Stimulated activated CD4-positive, alpha-beta T cell treated with anti-CD3 and anti-CD28 coated beads, Interleukin-4, amount 100 ng/mL, for 4 hours (primary cell): ENCODE results near the gene CBARP.

ENCODE experiments used
- DNase-seq, 2 experiments: peaks; one replicate each; pipeline ENCODE4 v3.0.0-alpha.2; 2020

Gene CBARP

DNA sequence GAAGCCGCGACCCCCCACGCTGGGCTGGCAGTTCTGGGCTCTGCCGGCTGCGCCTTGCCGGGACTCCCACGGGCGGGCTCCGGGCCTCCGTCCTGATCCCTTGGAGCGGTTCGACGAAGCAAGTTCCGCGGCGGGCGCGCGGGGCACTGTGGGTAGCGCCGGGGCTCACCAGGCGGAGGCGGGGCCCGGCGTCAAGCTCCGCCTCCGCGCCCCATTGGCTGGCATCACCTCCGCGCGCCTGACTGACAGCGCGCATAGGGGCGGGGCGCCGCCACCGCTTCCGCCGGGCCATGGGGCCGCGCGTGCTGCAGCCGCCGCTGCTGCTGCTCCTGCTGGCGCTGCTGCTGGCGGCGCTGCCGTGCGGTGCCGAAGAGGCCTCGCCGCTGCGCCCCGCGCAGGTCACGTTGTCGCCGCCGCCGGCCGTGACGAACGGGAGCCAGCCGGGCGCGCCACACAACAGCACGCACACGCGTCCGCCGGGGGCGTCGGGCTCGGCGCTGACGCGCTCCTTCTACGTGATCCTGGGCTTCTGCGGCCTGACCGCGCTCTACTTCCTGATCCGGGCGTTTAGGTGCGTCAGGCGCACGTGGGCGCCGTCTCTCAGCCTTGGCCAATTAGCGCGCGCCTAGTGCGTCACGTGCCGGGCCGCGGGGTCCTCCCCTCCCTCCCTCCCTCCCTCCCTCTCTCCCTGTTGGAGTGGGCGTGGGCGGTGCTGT is 37.6 kb upstream of the CBARP start, which contains the start of gene FAM174C:
Gene FAM174C (plus strand): TSS at position 271 of the 716 bp plus-strand sequence. CDS start 20 bp downstream, at position 291.
- DNase-seq, result peak; percentile 97 to 98

GRCh38 chr19:1274852-1275259 is 37.1 kb upstream of the CBARP start:
- DNase-seq, result no peak

DNA sequence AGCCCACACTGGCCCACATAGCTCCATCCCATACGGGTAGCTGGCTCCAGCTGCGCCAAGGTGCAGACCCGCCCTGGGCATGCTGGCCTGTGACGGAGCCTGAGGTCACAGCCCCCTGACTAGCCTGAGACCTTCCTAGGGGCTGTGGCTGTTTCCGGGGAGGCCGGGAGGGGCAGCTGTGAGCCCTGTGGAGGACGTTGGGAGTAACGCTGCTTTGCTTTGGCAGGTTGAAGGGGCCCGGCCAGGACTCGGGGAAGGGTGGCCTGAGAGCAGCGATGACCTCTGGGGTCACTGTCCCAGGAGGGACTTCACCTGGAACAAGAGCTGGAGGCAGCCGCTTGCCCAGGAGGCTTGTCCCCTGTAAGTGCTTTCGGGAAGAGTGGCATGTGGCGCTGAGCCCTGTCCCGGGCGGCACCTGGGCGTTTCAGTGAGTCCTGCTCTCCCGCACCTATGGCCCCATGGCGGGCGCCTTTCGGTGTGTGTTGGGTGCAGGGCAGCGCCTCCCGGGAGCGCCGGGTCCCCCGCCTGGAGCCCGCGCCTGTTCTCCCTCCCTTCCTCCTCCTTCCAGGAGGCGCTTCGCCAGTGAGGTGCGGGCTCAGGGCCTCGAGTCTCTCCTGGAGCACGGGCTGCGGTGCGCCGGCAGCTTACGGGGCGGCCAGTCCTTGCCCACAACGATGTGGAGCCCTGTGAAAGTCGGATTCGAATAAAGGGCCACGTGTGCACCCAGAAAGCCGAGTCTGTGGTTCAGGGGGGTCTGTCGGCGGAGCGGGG is 36.5 kb upstream of the CBARP start:
- DNase-seq, result no peak

DNA sequence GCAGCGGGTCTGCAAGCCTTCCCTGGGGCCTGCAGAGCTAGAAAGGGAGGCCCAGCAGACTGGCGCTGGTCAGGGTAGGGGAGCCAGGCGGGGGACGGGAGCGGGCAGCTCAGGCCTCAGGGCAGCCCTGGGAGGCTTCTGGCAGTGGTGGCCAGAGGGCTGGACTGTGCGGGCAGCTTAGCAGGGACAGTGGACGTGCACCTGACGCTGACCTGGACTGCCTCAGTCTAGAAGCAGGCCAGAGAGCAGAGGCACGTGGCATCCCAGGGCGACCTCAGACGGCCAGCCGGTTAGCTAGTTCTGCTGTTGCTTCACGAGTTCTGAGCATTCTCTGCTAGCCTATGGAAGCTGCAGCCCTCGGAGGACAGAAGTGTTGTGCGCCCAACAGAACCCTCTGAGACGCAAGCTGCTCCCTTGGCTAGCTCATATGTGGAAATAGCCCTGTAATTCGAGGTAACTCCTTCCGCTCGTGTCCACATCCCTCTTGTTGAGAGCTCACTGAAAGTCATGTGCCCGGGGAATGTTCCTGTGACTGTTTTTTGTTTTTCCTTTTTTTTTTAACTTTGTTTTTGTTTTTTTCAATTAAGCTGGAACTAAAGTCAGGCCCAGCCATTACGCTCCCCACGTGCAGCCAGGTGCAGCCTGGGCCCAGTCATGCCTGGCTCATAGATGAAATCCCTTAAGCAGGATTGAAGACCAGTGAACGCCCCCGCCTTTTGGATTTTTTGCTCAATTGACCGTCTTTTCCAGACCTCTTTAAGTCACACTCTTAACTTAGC is 35.6 kb upstream of the CBARP start:
- no peak for DNase-seq

DNA sequence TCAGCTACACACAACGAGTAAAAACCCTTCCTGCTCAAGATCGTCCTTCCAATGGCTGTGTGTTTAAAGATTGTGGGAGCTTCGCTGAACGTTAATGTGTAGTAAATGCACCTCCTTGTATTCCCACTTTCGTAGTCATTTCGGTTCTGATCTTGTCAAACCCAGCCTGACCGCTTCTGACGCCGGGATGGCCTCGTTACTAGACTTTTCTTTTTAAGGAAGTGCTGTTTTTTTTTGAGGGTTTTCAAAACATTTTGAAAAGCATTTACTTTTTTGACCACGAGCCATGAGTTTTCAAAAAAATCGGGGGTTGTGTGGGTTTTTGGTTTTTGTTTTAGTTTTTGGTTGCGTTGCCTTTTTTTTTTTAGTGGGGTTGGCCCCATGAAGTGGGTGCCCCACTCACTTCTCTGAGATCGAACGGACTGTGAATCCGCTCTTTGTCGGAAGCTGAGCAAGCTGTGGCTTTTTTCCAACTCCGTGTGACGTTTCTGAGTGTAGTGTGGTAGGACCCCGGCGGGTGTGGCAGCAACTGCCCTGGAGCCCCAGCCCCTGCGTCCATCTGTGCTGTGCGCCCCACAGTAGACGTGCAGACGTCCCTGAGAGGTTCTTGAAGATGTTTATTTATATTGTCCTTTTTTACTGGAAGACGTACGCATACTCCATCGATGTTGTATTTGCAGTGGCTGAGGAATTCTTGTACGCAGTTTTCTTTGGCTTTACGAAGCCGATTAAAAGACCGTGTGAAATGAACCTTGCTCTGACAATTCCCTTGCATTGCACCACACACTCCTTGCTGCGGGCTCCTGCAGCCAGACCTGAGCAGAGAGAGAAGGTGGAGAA is 34.8 kb upstream of the CBARP start:
- DNase-seq, result no peak

DNA sequence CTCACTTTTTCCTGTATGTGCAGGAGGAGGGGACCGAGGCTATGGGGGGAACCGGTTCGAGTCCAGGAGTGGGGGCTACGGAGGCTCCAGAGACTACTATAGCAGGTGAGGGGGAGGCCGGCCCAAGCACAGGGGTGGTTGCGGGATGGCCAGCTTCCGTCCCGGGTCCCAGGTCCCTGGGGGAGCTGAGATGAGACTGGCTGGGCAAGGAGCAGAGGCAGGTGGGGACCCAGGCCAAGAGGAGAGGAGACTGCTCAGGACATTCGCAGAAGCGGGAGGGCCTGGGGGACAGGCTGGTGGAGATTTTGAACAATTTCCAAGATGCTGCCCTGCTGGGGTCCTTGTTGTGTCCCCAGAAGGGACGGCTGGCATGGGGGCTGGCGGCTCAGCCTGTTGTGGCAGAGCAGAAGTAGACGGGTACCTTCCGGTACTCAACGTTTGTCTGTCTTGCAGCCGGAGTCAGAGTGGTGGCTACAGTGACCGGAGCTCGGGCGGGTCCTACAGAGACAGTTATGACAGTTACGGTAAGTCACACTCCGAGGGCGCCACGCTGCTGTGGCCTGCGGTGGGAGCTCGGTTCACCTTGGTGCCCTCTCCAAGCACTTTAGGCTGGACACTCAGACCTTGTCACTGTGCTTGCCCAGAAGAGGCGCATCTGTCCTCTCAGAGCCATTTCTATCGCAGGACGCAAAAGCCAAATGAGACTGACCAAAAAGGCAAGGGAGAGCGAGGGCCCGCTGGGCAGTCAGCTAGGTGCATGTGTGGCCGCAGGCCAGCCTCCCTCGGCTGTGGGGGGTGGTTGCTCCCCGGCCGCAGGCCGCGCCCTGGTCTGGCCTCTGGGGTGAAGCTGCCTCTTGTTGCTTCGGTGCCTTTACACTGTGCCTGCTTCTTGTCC is 34.0 kb upstream of the CBARP start:
- DNase-seq, result no peak

- no peak for DNase-seq
These were observed 33.2 kb upstream of the CBARP start for GRCh38 chr19:1270854-1271527.

DNA sequence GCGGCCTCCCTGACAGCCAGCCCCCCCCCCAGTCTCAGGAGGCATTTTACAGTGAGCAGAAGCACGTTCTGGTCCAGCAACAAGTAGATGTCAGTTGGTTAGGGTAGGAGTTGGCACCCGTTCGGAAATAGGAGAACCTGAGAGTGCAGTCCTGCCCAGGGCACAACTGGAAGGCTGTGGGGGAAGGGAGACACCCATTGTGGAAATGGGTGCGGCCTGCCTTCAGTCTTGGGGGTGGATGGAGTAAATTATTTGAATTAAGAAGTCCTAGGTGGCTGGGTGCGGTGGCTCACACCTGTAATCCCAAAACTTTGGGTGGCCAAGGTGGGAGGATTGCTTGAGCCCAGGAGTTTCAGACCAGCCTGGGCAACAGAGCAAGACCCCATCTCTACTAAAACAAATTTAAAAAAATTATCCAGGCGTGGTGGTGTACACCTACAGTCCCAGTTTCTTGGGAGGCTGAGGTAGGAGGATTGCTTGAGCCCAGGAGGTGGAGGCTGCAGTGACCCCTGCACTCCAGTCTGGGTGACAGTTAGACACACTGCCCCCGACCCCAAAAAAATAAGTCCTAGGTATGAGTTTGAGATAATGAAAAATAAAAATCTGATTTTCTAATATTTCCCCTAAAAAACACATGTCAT is 32.5 kb upstream of the CBARP start:
- DNase-seq, result no peak

DNA sequence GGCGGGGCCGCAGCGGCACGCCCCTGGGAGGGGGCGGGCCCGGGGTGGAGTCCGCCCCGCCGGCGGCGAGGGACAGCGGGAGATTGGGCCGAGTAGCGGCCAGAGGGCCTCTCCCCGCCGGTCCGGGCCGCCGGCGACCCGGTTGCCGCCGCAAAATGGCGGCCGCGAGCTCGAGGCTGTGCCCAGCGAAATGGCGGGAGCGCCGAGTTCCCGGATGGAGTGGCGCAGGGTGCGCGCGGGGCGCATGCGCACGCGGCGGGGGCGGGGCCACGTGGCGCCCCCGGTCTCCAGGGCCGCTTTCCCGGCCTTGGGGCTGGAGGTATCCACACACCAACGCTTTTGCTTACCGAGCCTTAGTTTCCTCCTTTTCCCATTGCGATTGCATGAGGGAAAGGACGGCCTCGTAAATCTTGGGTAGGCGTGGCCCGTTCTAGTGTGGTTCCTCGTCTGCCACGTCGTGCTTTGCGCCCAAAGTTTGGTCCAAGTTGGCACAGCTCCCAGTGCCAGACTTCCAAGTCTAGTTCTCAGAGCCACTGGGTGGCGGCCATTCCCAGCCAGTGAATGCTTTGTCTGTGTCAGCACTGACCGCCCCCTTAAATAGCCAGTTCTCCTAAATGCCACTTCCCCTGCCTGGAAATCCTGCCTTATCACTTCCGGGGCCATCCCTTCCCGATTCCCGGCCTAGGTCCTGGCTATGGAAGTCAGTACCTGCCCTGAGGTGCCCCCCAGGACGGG is 31.8 kb upstream of the CBARP start:
- DNase-seq, result peak; percentile 83

DNA sequence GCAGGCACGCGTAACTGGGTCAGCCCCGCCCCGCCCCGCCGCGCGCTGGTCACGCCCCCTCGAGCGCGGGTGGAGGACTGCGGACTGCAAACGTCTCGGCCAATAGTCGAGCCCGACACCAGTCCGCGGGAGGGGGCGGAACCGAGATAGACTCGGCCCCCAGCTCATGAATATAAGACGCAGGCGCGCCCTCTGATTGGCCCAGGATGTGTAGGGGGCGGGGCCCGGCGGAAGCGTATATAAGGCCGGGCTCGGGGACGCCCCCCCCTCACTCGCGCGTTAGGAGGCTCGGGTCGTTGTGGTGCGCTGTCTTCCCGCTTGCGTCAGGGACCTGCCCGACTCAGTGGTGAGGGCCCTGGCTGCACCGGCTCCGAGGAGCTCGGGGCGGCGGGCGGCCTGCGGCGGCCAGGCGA is 31.3 kb upstream of the CBARP start, which contains the start of gene CIRBP:
Gene CIRBP (plus strand): TSS at position 268 of the 413 bp plus-strand sequence. CDS start 1,602 bp downstream, outside the sequence.
- DNase-seq, result peak; percentile 99

DNA sequence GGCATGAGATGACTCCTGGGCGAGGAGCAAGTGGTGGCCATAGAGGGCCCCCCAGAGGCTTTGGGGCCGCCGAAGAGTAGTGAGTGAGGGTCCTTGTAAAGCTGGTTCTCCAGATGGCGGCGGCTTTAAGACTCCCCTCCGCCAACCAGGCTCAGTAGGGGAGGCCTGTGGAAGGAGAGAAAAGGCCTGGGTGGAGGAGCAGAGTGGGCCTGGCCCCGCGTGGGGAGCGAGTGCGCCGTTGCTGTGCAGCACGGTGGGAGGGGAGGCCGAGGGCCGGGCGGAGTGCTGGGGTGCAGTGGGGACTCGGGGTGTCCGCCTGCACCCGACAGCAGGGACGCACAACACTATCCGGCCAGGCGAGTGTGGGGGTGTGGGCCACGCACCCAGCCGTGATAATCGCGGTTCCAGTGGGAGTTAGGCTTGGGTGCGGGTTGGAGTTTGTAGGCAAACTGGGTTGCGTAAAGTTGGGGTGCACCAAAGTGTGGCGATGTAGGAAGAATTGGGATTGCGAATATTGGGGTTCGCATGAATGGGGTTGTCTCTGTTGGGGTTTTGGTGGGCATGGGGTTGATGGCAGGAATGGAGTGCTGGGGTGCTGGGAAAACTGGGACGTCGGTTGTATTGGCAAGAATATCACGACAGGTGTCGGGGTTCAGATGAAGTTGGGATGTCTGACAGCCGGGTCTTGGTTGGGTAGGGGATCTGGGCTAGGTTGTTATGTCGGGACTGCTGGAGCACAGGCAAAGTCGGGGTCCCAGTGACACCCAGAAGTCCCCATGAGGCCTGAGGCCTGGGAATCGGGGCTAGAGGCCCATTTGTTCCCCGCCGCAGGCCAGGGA is 30.6 kb upstream of the CBARP start:
- DNase-seq, result no peak

DNA sequence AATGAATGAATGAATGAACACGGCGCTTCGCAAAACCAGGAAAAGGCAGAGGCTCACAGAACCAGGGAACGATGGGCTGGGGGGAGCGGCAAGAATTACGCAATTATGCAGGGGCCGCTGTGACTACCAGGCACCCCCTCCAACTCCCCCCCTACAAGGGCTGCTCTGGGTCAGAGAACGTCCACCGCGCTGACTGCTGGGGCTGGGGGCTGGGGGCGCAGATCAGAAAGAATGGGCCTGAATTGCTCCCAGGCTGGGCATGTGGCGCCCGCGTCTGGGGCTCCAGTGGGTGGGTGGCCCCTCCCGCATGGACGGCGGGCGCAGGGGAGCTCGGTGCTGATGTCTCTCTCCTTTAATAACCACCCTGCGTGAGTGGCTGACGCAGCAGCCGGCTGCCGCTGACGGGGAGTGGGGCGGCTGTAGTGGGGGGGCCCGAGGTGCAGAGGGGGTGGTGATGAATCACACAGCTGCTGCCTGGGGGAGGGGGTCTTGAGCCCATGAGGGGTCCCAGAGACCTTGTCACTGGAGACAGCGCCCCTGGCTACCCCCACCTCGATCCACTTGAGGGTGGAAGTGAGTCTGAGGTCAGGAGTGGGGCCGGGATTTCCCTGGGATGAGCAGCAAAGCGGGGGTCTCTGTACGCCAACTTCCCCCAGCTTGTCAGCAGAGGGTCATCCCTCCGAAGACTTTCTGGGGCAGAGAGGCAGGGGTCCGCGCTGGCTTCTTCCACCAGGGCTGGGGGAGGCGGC is 29.8 kb upstream of the CBARP start:
- DNase-seq, result no peak

- peak; percentile 45 to 67 for DNase-seq
These were observed 29.2 kb upstream of the CBARP start for GRCh38 chr19:1266916-1267476.

- peak; percentile 80 to 81 for DNase-seq
These were observed 28.5 kb upstream of the CBARP start for GRCh38 chr19:1266129-1266915.

DNA sequence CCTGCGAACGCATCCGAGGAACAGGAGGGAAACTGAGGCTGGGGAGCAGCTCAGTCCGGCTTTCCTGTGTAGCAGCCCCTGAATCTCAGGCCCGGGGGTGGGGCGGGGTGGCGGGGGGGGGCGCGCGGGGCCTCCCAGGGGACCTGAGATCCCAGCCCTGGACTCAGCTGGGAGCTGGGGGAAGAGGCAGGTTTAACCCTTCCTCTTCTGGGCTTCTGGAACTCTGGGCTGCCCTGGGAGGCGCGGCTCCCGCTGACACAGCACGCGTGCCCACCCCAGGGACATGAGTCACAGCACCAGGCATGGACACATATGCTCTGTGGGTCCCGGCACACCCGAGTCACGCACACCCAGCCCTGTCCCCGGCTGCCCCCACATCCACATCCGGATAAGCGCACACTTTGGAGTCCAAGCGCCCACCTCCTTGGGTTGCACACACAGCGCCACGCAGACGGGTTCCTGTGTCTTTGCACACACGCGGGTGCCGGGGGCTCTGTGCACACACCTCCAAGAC is 27.9 kb upstream of the CBARP start:
- DNase-seq, result peak; percentile 34 to 50
